ENCODE data around the gene MUTYH.

MUTYH gene

DNA sequence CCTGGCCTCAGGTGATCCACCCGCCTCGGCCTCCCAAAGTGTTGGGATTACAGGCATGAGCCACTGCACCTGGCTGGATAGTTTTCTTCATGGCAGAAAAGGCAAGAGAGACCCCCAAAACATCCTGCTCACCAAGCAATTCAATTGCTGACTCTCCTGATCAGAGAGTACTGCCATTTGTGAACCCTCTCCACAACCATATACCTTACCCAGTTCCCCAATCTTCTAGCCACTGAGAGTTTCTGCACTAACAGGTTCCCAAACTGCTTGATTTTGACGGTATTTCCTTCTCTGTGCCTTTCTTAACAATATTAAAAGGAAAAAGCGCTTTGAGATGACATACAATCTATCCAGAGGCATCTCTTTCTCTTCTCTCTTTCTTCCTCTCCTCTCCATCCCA is 39.9 kb upstream of the MUTYH start:
- TF ChIP-seq, protein P1, sequence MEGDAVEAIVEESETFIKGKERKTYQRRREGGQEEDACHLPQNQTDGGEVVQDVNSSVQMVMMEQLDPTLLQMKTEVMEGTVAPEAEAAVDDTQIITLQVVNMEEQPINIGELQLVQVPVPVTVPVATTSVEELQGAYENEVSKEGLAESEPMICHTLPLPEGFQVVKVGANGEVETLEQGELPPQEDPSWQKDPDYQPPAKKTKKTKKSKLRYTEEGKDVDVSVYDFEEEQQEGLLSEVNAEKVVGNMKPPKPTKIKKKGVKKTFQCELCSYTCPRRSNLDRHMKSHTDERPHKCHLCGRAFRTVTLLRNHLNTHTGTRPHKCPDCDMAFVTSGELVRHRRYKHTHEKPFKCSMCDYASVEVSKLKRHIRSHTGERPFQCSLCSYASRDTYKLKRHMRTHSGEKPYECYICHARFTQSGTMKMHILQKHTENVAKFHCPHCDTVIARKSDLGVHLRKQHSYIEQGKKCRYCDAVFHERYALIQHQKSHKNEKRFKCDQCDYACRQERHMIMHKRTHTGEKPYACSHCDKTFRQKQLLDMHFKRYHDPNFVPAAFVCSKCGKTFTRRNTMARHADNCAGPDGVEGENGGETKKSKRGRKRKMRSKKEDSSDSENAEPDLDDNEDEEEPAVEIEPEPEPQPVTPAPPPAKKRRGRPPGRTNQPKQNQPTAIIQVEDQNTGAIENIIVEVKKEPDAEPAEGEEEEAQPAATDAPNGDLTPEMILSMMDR (IDR thresholded peaks at IDR 0.05): no peak

DNA sequence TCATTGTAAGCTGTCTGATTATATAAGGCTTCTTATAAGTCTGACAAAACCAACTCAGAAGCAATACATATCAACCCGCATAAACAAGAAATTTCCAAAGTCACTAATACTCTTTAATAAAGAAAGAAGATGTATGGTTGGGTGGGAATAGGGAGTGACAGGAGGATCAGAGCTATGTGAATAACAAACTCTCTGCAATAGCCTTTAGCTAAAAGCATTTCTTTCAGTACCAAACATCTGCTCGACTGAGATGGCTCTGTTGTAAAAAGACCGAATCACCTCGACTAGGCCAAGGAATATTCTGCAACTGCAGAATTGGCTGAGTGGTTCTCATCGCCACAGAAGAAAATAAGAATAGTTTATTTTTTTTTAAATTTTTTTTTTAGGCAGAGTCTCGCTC is 39.3 kb upstream of the MUTYH start:
- Histone ChIP-seq H3K4me3 (no peak overlapping the region), H3K27ac (no peak overlapping the region)
- DNase-seq (ENCODE audit: low spot score): no peak
- TF ChIP-seq, protein P1 (IDR thresholded peaks at IDR 0.05): no peak

More for the DNA sequence above, 39.9 kb upstream of the MUTYH start:
- no peak overlapping the region for H3K4me3 ChIP-seq
- no peak overlapping the region for H3K27ac ChIP-seq
- no peak for DNase-seq (ENCODE audit: low spot score)

DNA sequence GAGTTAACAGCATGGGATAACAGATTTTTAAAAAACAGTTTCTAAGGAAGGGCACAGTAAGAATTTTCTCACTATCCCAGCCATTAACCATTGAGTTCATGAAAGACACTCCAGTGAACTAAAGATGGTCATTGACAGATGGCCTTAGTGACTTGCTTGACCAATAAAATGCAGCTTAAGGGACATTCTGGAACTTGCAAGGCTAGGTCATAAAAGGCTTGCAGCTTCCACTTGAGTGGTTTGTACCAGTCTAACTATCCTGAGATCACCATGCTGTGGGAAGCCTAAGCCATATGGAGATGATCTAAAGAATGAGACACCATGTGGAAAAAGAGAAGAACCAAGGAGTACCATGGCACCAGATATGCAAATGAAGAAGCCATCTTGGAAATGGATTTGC is 37.9 kb upstream of the MUTYH start:
- H3K4me3 ChIP-seq: no peak overlapping the region
- TF ChIP-seq, protein P1 (IDR thresholded peaks at IDR 0.05): no peak
- no peak overlapping the region for H3K27ac ChIP-seq
- no peak for DNase-seq (ENCODE audit: low spot score)

DNA sequence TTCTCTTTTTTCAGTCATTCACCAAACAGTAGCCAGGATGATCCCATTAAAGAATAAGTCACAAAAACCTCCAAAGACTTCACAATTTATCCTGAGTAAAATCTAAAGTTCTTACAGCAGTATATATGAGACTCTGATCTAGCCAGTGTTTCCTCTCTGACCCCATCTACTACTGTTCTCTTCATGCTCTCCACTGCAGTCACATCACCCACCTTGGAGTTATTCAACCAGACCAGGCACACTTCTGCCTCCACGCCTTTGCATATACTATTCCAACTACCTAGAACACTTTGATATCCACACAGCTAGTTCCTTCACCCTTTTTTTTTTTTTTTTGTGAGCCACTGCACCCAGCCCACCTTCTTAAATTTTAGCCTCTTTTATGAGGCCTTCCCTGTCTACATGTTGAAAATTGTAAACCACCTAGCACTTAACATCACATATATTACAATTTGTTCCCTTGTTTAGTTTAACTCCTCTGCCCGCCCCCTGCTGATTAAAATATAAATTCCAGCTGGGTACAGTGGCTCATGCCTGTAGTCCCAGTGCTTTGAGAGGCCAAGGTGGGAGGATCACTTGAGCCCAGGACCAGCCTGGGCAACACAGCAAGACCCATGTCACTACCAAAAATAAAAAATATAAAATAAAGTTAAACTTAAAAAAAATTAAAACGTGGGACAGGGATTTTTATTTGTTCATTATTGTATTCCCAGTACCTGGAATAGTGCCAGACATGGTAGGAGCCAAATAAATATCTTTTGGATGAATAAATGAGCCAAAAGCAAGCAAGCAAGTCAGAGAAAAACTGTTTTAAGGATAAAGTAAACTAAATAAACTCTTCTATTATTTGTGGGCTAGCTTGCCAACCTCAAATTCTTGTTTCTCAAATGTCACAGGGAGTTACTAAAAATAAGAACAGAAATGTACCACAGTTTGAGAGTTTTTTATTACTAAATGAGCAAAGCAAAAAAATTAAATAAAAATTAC is 35.2 kb upstream of the MUTYH start:
- no peak for DNase-seq (ENCODE audit: low spot score)
- peak overlapping the region in 1 of 2 donors; percentile 17 for H3K27ac ChIP-seq
- H3K4me3 ChIP-seq: no peak overlapping the region
- TF ChIP-seq, protein P1 (IDR thresholded peaks at IDR 0.05): no peak

DNA sequence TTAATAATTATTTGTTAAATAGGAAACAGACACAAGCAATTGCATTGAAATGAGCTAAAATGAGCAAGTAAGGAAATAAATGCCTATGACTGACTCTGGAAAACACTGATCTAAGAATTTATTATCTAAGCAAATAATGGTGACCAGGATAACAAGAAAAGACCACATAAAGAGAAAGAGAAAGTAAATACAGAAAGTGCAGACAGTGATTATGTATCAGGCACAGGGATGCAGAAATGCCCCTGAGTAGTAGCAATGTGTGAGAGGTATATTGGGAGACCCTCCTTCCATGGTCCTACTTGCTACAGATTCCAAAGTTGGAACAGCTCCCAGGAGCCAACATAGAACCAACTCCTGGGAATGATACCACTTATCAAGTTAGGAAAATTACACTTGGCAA is 33.3 kb upstream of the MUTYH start:
- TF ChIP-seq, protein P1 (IDR thresholded peaks at IDR 0.05): no peak
- Histone ChIP-seq H3K4me3 (no peak overlapping the region), H3K27ac (peak overlapping the region in 1 of 2 donors; percentile 25)
- no peak for DNase-seq (ENCODE audit: low spot score)

DNA sequence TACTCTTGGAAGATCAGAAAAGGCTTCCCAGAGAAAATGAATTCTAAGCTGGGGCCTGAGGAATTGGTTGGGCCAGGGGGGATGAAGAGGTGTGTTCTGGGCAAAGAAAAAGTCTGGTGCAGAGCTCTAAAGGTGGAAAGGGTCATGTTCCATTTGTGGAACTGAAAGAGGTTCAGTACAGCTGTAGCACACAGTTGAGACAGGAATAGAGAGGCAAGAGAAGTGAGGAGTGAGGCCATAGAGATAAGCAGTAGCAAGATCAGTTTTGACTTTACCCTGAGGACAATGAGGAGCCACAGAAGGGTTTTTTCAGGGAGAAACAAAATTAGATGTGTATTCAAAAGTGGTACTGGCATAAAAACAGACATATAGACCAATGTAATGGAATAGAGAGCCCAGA is 30.3 kb upstream of the MUTYH start:
- H3K4me3 ChIP-seq: no peak overlapping the region
- TF ChIP-seq, protein P1 (IDR thresholded peaks at IDR 0.05): no peak
- no peak for DNase-seq (ENCODE audit: low spot score)
- no peak overlapping the region for H3K27ac ChIP-seq

DNA sequence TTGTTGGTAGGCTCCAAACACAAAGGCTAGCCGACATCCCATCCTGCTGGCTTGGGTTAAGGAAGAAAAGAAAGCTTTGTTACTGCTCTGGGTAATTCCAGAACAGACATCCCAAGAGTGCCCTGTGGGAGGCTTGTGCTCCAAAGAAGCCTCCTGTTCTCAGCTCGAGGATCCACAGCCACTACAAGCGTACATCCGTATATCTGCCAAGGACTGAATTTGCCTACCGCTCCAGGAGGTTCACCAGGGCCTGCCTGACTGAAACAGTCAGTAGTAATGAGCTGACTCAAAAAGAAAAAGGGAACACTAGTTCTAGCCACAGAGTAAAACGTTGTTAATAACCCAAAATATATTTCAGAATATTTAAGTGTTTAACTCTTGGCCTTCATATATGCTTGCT is 24.8 kb upstream of the MUTYH start:
- no peak overlapping the region for H3K4me3 ChIP-seq
- no peak for DNase-seq (ENCODE audit: low spot score)
- H3K27ac ChIP-seq: no peak overlapping the region
- TF ChIP-seq, protein P1 (IDR thresholded peaks at IDR 0.05): no peak
